NCI-H82 treated with DMSO at 0.1 percent for 48 hours (cell line): ENCODE measurements around the gene KIF18A.
A peak's percentile ranks its signal among the peaks of the same experiment; 100 is the strongest.
"Not testable (repeated sequence)": the region's sequence is repeated elsewhere in the genome, so short reads cannot be mapped to it uniquely, and the experiment has no call there.

ENCODE experiments used
- DNase-seq: peaks from one replicate; lab custom pipeline; 2025; ENCODE audit not compliant: unreplicated experiment; lab: John Stamatoyannopoulos, UW

The KIF18A gene

GRCh38 chr11:28107750-28108618, at the start of gene KIF18A, which contains the start of gene METTL15:
Gene KIF18A, minus strand, starts transcription at chr11:28108156. Its CDS starts 10,209 bp downstream, at chr11:28097947.
Gene METTL15, plus strand, starts transcription at chr11:28108388. Its CDS starts 4,947 bp downstream, at chr11:28113335.
- DNase-seq: peak; percentile 78

GRCh38 chr11:28153586-28153985, 45.6 kb upstream of the KIF18A start:
- DNase-seq: no peak

GRCh38 chr11:28152743-28153142, 44.8 kb upstream of the KIF18A start:
- no peak for DNase-seq

GRCh38 chr11:28146123-28146751, 38.3 kb upstream of the KIF18A start:
- no peak for DNase-seq

- DNase-seq: no peak
These were observed 36.9 kb upstream of the KIF18A start for GRCh38 chr11:28144808-28145207.

GRCh38 chr11:28142724-28143123, 34.8 kb upstream of the KIF18A start:
- no peak for DNase-seq

GRCh38 chr11:28140689-28141455, 32.9 kb upstream of the KIF18A start:
- DNase-seq: no peak

GRCh38 chr11:28139841-28140415, 32.0 kb upstream of the KIF18A start:
- no peak for DNase-seq

GRCh38 chr11:28137832-28138231, 29.9 kb upstream of the KIF18A start:
- DNase-seq: no peak

GRCh38 chr11:28137366-28137765, 29.4 kb upstream of the KIF18A start:
- DNase-seq: no peak

- not testable (repeated sequence) for DNase-seq
These were observed 28.2 kb upstream of the KIF18A start for GRCh38 chr11:28136157-28136556.

- DNase-seq: no peak
These were observed 25.2 kb upstream of the KIF18A start for GRCh38 chr11:28133146-28133545.

GRCh38 chr11:28132548-28132947, 24.6 kb upstream of the KIF18A start:
- DNase-seq: no peak

- DNase-seq: no peak
These were observed 15.2 kb upstream of the KIF18A start for GRCh38 chr11:28123151-28123581.

- no peak for DNase-seq
These were observed 9.8 kb upstream of the KIF18A start for GRCh38 chr11:28117712-28118111.

- DNase-seq: no peak
These were observed 6.8 kb upstream of the KIF18A start for GRCh38 chr11:28114731-28115130.

- DNase-seq: no peak
These were observed 6.2 kb upstream of the KIF18A start for GRCh38 chr11:28114116-28114515.

GRCh38 chr11:28110821-28111200, 2.9 kb upstream of the KIF18A start:
- no peak for DNase-seq

GRCh38 chr11:28110108-28110820, 2.3 kb upstream of the KIF18A start:
- DNase-seq: peak; percentile 34

GRCh38 chr11:28108958-28109357, 1.0 kb upstream of the KIF18A start:
- DNase-seq: no peak
